ENCODE measurements around the gene TCF4.

Gene TCF4

GRCh38 chr18:55452123-55452611, 135.8 kb downstream of the TCF4 start:
- DNase-seq (ENCODE audit: low read depth, low spot score): no peak
- H3K4me3 ChIP-seq (ENCODE audit: low read depth, low read length): no peak overlapping the region
- in situ Hi-C loops (cut with HindIII; ENCODE audit: low sequenced_read_pairs): no loop called here
- TF ChIP-seq CTCF (IDR thresholded peaks at IDR 0.05; ENCODE audit: low read depth, low read length): no peak

GRCh38 chr18:55449412-55450140, 138.4 kb downstream of the TCF4 start:
- in situ Hi-C loops (cut with HindIII; ENCODE audit: low sequenced_read_pairs): no loop called here
- no peak overlapping the region for H3K4me3 ChIP-seq (ENCODE audit: low read depth, low read length)
- DNase-seq (ENCODE audit: low read depth, low spot score): no peak
- TF ChIP-seq CTCF (IDR thresholded peaks at IDR 0.05; ENCODE audit: low read depth, low read length): no peak

GRCh38 chr18:55448420-55448819, 139.6 kb downstream of the TCF4 start:
- in situ Hi-C loops (cut with HindIII; ENCODE audit: low sequenced_read_pairs): no loop called here
- no peak overlapping the region for H3K4me3 ChIP-seq (ENCODE audit: low read depth, low read length)
- no peak for TF ChIP-seq CTCF (IDR thresholded peaks at IDR 0.05; ENCODE audit: low read depth, low read length)
- DNase-seq (ENCODE audit: low read depth, low spot score): no peak

GRCh38 chr18:55447672-55448018, 140.3 kb downstream of the TCF4 start:
- no peak for TF ChIP-seq CTCF (IDR thresholded peaks at IDR 0.05; ENCODE audit: low read depth, low read length)
- in situ Hi-C loops (cut with HindIII; ENCODE audit: low sequenced_read_pairs): no loop called here
- no peak for DNase-seq (ENCODE audit: low read depth, low spot score)
- no peak overlapping the region for H3K4me3 ChIP-seq (ENCODE audit: low read depth, low read length)

GRCh38 chr18:55446996-55447671, 140.9 kb downstream of the TCF4 start:
- in situ Hi-C loops (cut with HindIII; ENCODE audit: low sequenced_read_pairs): no loop called here
- no peak for DNase-seq (ENCODE audit: low read depth, low spot score)
- TF ChIP-seq CTCF (IDR thresholded peaks at IDR 0.05; ENCODE audit: low read depth, low read length): no peak
- no peak overlapping the region for H3K4me3 ChIP-seq (ENCODE audit: low read depth, low read length)

- TF ChIP-seq CTCF (IDR thresholded peaks at IDR 0.05; ENCODE audit: low read depth, low read length): no peak
- in situ Hi-C loops (cut with HindIII; ENCODE audit: low sequenced_read_pairs): no loop called here
- H3K4me3 ChIP-seq (ENCODE audit: low read depth, low read length): no peak overlapping the region
- no peak for DNase-seq (ENCODE audit: low read depth, low spot score)
These were observed 143.5 kb downstream of the TCF4 start for GRCh38 chr18:55444536-55444935.

Data from astrocyte of the spinal cord (primary cell).